Smooth muscle cell (in vitro differentiated cells): Measurements from ENCODE around the gene TRAIP. TPM values are rescaled to one million over a fixed set of nuclear protein-coding genes. Genes with fewer than 3 reads are reported as not detected.

Experiments used
- DNase-seq: peaks from one replicate; lab custom pipeline; 2025; ENCODE audit not compliant: unreplicated experiment; lab: John Stamatoyannopoulos, UW
- H2AFZ ChIP-seq: fragments of 200-600 bp; sonication (generic); 2 replicates; pipeline ENCODE4 v1.6.0; 2016; ENCODE audit warnings: antibody characterized with exemption, low read depth, mild to moderate bottlenecking
- H3F3A ChIP-seq: fragments of 200-600 bp; sonication (generic); 2 replicates; pipeline ENCODE4 v1.6.0; 2017; ENCODE audit warnings: antibody characterized with exemption, low read depth
- H3K27ac ChIP-seq: fragments of 200-600 bp; sonication (generic); 2 replicates; pipeline ENCODE4 v1.5.1; 2016; ENCODE audit warnings: low read depth, mild to moderate bottlenecking
- H3K27me3 ChIP-seq: fragments of 200-600 bp; sonication (generic); 2 replicates; pipeline ENCODE4 v1.6.1; 2016; ENCODE audit warnings: low read depth, mild to moderate bottlenecking
- H3K36me3 ChIP-seq: fragments of 200-600 bp; sonication (generic); 2 replicates; pipeline ENCODE4 v1.5.1; 2016; ENCODE audit warnings: low read depth
- H3K4me1 ChIP-seq: fragments of 200-600 bp; sonication (generic); 2 replicates; pipeline ENCODE4 v1.5.1; 2016; ENCODE audit warnings: low read depth
- H3K4me2 ChIP-seq: fragments of 200-600 bp; sonication (generic); 2 replicates; pipeline ENCODE4 v1.6.0; 2016; ENCODE audit warnings: mild to moderate bottlenecking
- H3K4me3 ChIP-seq: fragments of 200-600 bp; sonication (generic); 2 replicates; pipeline ENCODE4 v1.5.1; 2016; ENCODE audit warnings: mild to moderate bottlenecking
- H3K79me2 ChIP-seq: fragments of 200-600 bp; sonication (generic); 2 replicates; pipeline ENCODE4 v1.6.0; 2016; ENCODE audit warnings: low read depth, mild to moderate bottlenecking
- H3K9ac ChIP-seq: fragments of 200-600 bp; sonication (generic); 2 replicates; pipeline ENCODE4 v1.6.0; 2016; ENCODE audit warnings: low read depth
- H3K9me3 ChIP-seq: fragments of 200-600 bp; sonication (generic); replicated peaks from 2 replicates; pipeline ENCODE4 v1.5.1; 2016; ENCODE audit warnings: low read depth
- H4K20me1 ChIP-seq: fragments of 200-600 bp; sonication (generic); 2 replicates; pipeline ENCODE4 v1.6.0; 2016; ENCODE audit warnings: low read depth
- CTCF ChIP-seq: fragments of 200-600 bp; sonication (generic); IDR thresholded peaks from 2 replicates; pipeline ENCODE4 v1.5.1; 2017; ENCODE audit warnings: borderline replicate concordance, mild to moderate bottlenecking, antibody characterized with exemption; ENCODE audit not compliant: insufficient read depth, poor library complexity, severe bottlenecking
- WGBS: methylation state at CpG from one replicate; pipeline ENCODE4 v1.1.7; 2016; ENCODE audit warnings: low lambda C conversion rate; 5-methylcytosine and 5-hydroxymethylcytosine counted together
- polyA plus RNA-seq: library from polyadenylated mRNA; unstranded; fragments of >200 nt; fragmentation: Nextera tagmentation; extraction: Ambion mirVana; gene quantifications from 2 replicates; pipeline ENCODE4 v1.2.1, GENCODE V29; 2016
- total RNA-seq: library from RNA; depleted of rRNA; stranded (reverse); fragments of >200 nt; gene quantifications from 2 replicates; pipeline ENCODE4 v1.2.3, GENCODE V29; 2014

TRAIP gene
- total and polyA plus RNA-seq, 2 experiments from 2014 or later = 1.1 to 3.3 TPM

GRCh38 chr3:49807431-49808114 is 48.8 kb downstream of the TRAIP start:
- WGBS = 79% methylated on average over 13 of the region's 13 CpGs
- Histone ChIP-seq H2AFZ (no peak overlapping the region), H3K9me3 (no peaks in the 10 kb centered on the region), H3K27ac (no peak overlapping the region), H3K27me3 (no peaks in the 10 kb centered on the region), H3K4me2 (no peak overlapping the region), H3K36me3 (no peaks in the 10 kb centered on the region), H3K4me1 (peaks cover 6% of the 10 kb centered on the region), H4K20me1 (no peaks in the 10 kb centered on the region), H3F3A (no peaks in the 10 kb centered on the region), H3K9ac (no peak overlapping the region), H3K4me3 (no peak overlapping the region), H3K79me2 (no peaks in the 10 kb centered on the region)
- no peak for TF ChIP-seq CTCF
- DNase-seq = no peak

- no peak overlapping the region for H3K4me2 ChIP-seq
- H3K36me3 ChIP-seq = no peaks in the 10 kb centered on the region
- no peaks in the 10 kb centered on the region for H3K27me3 ChIP-seq
- 88% methylated on average over 2 of the region's 2 CpGs for WGBS
- no peak overlapping the region for H3K9ac ChIP-seq
- H3K9me3 ChIP-seq = no peaks in the 10 kb centered on the region
- peaks cover 6% of the 10 kb centered on the region for H3K4me1 ChIP-seq
- no peak overlapping the region for H2AFZ ChIP-seq
- H3K4me3 ChIP-seq = no peak overlapping the region
- DNase-seq = no peak
- no peaks in the 10 kb centered on the region for H3F3A ChIP-seq
- H4K20me1 ChIP-seq = no peaks in the 10 kb centered on the region
- H3K79me2 ChIP-seq = no peaks in the 10 kb centered on the region
- no peak for TF ChIP-seq CTCF
- H3K27ac ChIP-seq = no peak overlapping the region
Observed at GRCh38 chr3:49806850-49807249, 49.5 kb downstream of the TRAIP start.

GRCh38 chr3:49805897-49806701 is 50.3 kb downstream of the TRAIP start:
- Histone ChIP-seq H2AFZ (no peak overlapping the region), H3K27me3 (no peaks in the 10 kb centered on the region), H3K9me3 (no peaks in the 10 kb centered on the region), H3K27ac (peak overlapping the region; percentile 4), H3K79me2 (no peaks in the 10 kb centered on the region), H3F3A (no peaks in the 10 kb centered on the region), H3K36me3 (no peaks in the 10 kb centered on the region), H3K4me3 (no peak overlapping the region), H3K9ac (no peak overlapping the region), H4K20me1 (no peaks in the 10 kb centered on the region), H3K4me2 (peak overlapping the region; percentile 61), H3K4me1 (peaks cover 6% of the 10 kb centered on the region)
- no peak for TF ChIP-seq CTCF
- WGBS = 32% methylated on average over 9 of the region's 11 CpGs
- DNase-seq = peak; percentile 33
